Measurements from ENCODE around the gene GPR161. TPM values are rescaled to one million over a fixed set of nuclear protein-coding genes. Genes with fewer than 3 reads are reported as not detected.
A peak's percentile ranks its signal among the peaks of the same experiment; 100 is the strongest.

Gene GPR161
- total RNA-seq, 2 experiments from 2014 or later = 0.15 TPM; not detected in 1

GRCh38 chr1:168163670-168164069 lies 26.9 kb upstream of the GPR161 start:
- no peak for TF ChIP-seq EZH2phosphoT487 (IDR thresholded peaks at IDR 0.05; ENCODE audit: borderline replicate concordance, low read depth, low read length)
- peak; percentile 47 for DNase-seq (ENCODE audit: low spot score)
- Histone ChIP-seq H3K27ac (ENCODE audit: low read depth, low read length, poor library complexity, severe bottlenecking) (no peak overlapping the region), H3K4me2 (ENCODE audit: low read length) (no peak overlapping the region), H3K4me1 (ENCODE audit: insufficient read depth, low read length, poor library complexity, severe bottlenecking) (peaks cover 7% of the 10 kb centered on the region), H4K20me1 (ENCODE audit: insufficient read depth, low read length) (no peaks in the 10 kb centered on the region), H3K4me3 (ENCODE audit: low read depth, low read length, poor library complexity, severe bottlenecking) (no peak overlapping the region), H3K9me2 (ENCODE audit: insufficient read depth, low read length) (no peaks in the 10 kb centered on the region), H3K9me3 (ENCODE audit: low read length) (peaks cover 11% of the 10 kb centered on the region; the same call in 1 of the 2 replicates), H3K36me3 (ENCODE audit: insufficient read depth, low read length) (no peaks in the 10 kb centered on the region), H2AFZ (ENCODE audit: low read length) (no peak overlapping the region), H3K79me2 (ENCODE audit: insufficient read depth, low read depth, low read length) (no peaks in the 10 kb centered on the region)
- CTCF ChIA-PET (ENCODE audit: unreplicated experiment) = interaction anchor here (0.9 kb wide), 1 partner anchor 22 kb away, joined by 3 read pairs; no protein-coding TSS in a partner anchor
- POLR2A ChIA-PET = interaction anchor here (0.5 to 1.3 kb wide), 7 partner anchors 11 to 717 kb away, joined by 3 to 7 read pairs (median 5); partner anchors contain the start of genes SFT2D2 and TIPRL
- intact Hi-C loops (cut with micrococcal nuclease; ENCODE audit: unreplicated experiment) = no loop called here
- no TSS peak for BruUV-seq (replicated peaks)

GRCh38 chr1:168161459-168161858 lies 24.7 kb upstream of the GPR161 start:
- H3K36me3 ChIP-seq (ENCODE audit: insufficient read depth, low read length) = no peaks in the 10 kb centered on the region
- intact Hi-C loops (cut with micrococcal nuclease; ENCODE audit: unreplicated experiment) = no loop called here
- H3K9me3 ChIP-seq (ENCODE audit: low read length) = peaks cover 20% of the 10 kb centered on the region; the same call in 1 of the 2 replicates
- H3K4me1 ChIP-seq (ENCODE audit: insufficient read depth, low read length, poor library complexity, severe bottlenecking) = peaks cover 7% of the 10 kb centered on the region
- no peak for TF ChIP-seq EZH2phosphoT487 (IDR thresholded peaks at IDR 0.05; ENCODE audit: borderline replicate concordance, low read depth, low read length)
- TF ChIP-seq, protein P1, sequence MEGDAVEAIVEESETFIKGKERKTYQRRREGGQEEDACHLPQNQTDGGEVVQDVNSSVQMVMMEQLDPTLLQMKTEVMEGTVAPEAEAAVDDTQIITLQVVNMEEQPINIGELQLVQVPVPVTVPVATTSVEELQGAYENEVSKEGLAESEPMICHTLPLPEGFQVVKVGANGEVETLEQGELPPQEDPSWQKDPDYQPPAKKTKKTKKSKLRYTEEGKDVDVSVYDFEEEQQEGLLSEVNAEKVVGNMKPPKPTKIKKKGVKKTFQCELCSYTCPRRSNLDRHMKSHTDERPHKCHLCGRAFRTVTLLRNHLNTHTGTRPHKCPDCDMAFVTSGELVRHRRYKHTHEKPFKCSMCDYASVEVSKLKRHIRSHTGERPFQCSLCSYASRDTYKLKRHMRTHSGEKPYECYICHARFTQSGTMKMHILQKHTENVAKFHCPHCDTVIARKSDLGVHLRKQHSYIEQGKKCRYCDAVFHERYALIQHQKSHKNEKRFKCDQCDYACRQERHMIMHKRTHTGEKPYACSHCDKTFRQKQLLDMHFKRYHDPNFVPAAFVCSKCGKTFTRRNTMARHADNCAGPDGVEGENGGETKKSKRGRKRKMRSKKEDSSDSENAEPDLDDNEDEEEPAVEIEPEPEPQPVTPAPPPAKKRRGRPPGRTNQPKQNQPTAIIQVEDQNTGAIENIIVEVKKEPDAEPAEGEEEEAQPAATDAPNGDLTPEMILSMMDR (conservative IDR thresholded peaks at IDR 0.05; ENCODE audit: low read length) = no peak
- H3K27ac ChIP-seq (ENCODE audit: low read depth, low read length, poor library complexity, severe bottlenecking) = no peak overlapping the region
- H2AFZ ChIP-seq (ENCODE audit: low read length) = no peak overlapping the region
- BruUV-seq (replicated peaks) = no TSS peak
- H3K4me3 ChIP-seq (ENCODE audit: low read depth, low read length, poor library complexity, severe bottlenecking) = no peak overlapping the region
- DNase-seq (ENCODE audit: low spot score) = no peak
- H4K20me1 ChIP-seq (ENCODE audit: insufficient read depth, low read length) = no peaks in the 10 kb centered on the region
- no peaks in the 10 kb centered on the region for H3K9me2 ChIP-seq (ENCODE audit: insufficient read depth, low read length)
- ChIA-PET POLR2A (no interaction called here), CTCF (ENCODE audit: unreplicated experiment) (no interaction called here)
- no peak overlapping the region for H3K4me2 ChIP-seq (ENCODE audit: low read length)
- no peaks in the 10 kb centered on the region for H3K79me2 ChIP-seq (ENCODE audit: insufficient read depth, low read depth, low read length)

- H3K36me3 ChIP-seq (ENCODE audit: insufficient read depth, low read length) = no peaks in the 10 kb centered on the region
- CTCF ChIA-PET (ENCODE audit: unreplicated experiment) = no interaction called here
- no peak overlapping the region for H3K4me2 ChIP-seq (ENCODE audit: low read length)
- DNase-seq (ENCODE audit: low spot score) = no peak
- H3K9me3 ChIP-seq (ENCODE audit: low read length) = peaks cover 20% of the 10 kb centered on the region; the same call in 1 of the 2 replicates
- intact Hi-C loops (cut with micrococcal nuclease; ENCODE audit: unreplicated experiment) = no loop called here
- POLR2A ChIA-PET = interaction anchor here (1.6 kb wide), 1 partner anchor 9 kb away, joined by 7 read pairs; no protein-coding TSS in a partner anchor
- no peaks in the 10 kb centered on the region for H3K79me2 ChIP-seq (ENCODE audit: insufficient read depth, low read depth, low read length)
- H3K9me2 ChIP-seq (ENCODE audit: insufficient read depth, low read length) = no peaks in the 10 kb centered on the region
- H3K4me1 ChIP-seq (ENCODE audit: insufficient read depth, low read length, poor library complexity, severe bottlenecking) = peaks cover 7% of the 10 kb centered on the region
- H4K20me1 ChIP-seq (ENCODE audit: insufficient read depth, low read length) = no peaks in the 10 kb centered on the region
- BruUV-seq (replicated peaks) = no TSS peak
- TF ChIP-seq, protein P1 (conservative IDR thresholded peaks at IDR 0.05; ENCODE audit: low read length) = no peak
- TF ChIP-seq EZH2phosphoT487 (IDR thresholded peaks at IDR 0.05; ENCODE audit: borderline replicate concordance, low read depth, low read length) = no peak
- no peak overlapping the region for H3K27ac ChIP-seq (ENCODE audit: low read depth, low read length, poor library complexity, severe bottlenecking)
- no peak overlapping the region for H2AFZ ChIP-seq (ENCODE audit: low read length)
- no peak overlapping the region for H3K4me3 ChIP-seq (ENCODE audit: low read depth, low read length, poor library complexity, severe bottlenecking)
These were observed 23.2 kb upstream of the GPR161 start for GRCh38 chr1:168159979-168160378.
